GM19452 (cell line): ENCODE data around the gene TNFRSF11A.
A peak's percentile ranks its signal among the peaks of the same experiment; 100 is the strongest.

Experiments
- ATAC-seq: cut with Tn5 transposase; IDR thresholded peaks from one replicate; pipeline ENCODE4 v1.9.1; 2021; ENCODE audit not compliant: unreplicated experiment

The TNFRSF11A gene

DNA sequence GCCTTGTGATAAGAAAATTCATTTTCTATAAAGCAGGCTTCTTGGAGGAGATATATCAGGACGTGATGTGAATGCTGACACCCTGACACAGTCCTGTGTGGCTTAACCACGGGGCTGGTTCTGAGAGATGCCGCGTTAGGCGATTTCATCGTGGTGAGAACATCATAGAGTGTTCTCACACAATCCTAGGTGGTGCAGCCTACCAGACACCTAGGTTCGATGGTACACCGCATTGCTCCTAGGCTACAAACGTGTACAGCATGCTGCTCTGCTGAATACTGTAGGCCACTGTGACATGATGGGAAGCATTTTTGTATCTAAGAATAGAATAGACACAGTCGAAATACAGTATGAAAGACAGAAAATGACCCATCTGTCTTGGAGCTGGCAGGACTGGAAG is 82.5 kb downstream of the TNFRSF11A start:
- ATAC-seq = no peak

DNA sequence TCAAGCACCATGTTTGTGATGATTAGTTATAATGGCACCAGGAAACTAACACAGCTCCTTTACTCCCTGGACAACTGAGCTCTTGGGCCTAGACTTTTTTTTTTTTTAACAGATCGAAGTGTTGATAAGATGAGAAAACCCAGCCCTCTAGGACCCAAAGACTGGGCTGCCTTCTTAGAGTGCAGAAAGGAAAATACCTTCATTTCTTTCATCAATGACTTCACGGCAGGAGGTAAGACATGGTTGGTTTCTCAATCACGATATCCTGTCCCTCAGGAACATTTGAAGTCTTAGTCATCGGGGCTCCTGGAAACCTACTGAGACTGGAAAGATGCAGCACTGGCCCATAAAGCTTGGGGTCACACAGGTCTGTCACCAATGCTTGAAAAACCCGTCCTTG is 84.7 kb downstream of the TNFRSF11A start:
- ATAC-seq = no peak

DNA sequence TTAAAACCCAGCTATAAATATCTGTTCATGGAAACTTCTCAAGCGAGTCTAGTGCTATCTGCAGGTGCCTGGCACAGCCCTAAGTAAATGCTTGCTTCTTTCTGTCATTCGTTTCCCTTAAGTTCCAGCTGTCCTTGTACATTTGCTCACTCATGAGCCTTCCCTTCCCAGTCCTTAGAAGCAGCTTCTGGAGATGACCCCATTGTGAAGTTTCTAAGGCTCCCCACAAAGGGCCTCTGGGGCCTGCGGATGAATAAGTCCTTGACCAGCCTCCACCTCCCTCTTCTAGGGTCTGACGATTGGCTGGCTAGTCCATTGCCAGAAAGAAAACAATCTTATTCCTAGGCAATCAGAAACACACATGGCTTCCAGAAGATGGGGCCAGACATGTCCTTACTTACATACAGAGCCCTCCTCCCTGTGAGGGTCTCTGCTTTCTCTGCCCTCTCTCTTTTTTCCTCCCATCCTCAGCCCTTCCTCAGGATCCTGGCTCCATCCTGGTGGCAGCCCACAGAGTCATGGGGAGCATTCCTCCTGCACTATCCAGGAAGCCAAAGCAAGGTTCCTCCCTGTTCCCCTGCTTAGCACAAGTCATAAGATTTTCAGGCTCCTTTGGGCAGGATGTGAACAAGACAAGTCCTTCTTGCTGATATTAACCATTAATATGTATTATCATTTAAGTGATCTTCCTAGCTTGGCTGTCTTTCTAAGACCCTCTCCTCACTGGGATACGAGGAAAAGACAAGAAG is 87.3 kb downstream of the TNFRSF11A start:
- ATAC-seq = no peak

DNA sequence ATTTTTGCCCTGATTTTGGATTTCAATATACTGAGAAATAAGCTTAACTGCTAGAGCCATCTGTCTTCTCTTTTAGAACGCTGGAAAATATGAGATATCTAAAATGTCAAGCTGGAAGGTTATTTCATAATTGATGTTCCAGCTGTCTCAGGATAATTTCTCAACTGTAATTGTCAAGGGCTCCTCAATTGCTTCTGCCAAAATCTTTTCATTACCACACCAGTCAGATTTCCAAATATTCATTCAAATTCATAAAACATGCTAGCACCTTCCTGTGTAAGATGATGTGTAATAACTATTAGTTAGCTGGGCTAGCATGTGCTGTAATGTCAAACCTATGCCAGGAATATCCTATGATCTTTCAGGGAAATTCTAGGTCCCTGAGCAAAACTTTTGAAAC is 88.1 kb downstream of the TNFRSF11A start:
- no peak for ATAC-seq

DNA sequence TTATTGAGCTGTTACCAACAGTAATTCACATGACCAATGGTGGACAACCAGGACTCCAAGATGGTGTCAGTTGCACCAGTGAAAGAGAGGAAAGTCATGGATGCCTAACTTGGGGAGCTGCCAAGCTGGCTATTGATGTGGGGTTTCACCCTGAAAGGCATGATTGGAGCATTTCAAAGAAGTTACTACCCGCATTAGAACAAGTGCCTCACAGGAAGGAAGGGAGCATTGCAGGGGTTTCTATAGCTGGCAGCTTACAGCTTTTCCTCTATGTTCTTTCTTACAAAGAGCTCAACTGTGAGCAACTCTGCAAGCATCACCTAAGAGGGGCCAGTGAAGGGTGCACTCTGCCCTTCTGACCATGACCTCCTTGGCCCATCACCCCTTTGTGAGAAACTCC is 93.1 kb downstream of the TNFRSF11A start:
- no peak for ATAC-seq

DNA sequence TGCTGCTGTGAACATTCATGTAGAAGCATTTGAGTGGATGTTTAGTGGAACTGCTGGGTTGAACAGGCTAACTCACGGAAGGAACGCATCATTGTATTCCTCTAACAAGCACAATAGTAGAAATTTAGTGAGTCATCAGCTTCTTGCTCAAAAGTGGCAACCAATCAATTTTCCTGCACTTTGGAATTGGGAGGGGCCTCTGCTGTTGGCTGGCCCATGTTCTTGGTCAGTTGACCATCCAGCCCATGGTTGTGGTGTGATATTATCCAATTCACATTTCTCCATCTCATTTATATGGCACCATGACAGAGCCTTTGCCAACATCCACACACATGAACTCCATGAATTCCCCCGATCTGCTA is 95.0 kb downstream of the TNFRSF11A start:
- ATAC-seq = no peak

DNA sequence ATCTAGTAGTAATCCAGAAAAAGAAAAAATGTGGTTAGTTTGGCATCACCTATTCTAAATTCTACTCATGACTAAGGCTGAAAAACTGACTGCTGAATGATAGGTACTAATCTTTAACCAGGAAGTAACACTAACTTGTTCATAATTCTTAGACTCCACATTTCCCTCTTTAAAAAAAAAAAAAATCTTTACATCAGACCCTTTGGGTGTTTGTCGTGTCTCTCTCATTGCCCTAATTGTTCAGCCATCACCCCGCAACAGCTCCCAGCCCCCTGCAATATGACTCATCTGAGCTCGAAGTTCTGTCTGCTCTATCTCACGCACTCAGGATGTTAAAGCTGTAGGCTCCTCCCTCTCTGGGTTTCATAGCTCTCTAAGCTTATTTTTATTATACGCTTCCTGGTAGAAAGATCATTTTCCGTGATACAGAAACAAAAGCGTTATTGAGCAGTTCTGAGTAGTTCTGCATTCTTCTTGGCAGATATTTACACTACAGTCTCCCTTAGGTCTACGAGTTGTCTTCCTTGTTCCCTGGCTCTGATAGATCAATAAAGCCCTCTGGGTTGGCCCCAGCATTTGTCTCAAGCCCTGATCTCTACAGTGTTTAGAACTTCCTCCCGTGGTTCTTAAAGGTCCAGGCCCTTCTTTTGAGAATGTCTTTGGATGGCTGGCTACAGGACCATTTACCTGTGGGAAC is 95.6 kb downstream of the TNFRSF11A start:
- ATAC-seq = peak; percentile 95

DNA sequence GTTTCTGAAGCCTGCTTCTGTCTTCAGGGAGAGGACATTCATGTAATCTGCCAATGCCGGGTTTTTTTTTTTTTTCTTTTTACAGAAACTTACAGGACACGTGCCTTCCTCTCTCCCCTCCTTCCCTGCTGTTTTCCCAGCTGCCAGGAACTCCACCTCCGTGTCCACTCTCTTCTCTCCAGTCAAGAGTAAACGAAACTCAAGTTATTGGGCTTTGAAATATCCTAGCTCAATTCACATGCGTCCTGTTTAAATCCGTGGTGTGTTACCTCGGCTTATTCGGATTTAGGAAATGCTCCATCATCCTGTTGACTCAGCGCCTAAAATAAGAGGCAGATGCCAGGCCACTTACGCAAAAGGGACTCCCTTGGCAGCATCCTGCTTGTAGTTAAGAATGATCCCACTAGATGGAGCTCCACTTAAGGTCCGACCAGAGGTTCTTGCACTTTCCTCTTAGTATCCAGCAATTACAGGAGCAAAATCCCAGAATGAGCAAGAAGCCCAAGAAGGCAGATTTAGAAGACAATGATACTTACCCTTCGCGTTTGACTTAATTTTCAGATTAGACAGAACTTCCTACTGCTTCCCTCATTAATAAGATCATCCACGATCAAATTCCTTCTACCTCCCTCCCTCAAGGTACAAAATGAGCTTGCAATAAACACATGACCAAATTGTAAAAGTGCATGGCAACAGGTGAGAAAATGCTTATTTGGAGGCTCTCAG is 100.5 kb downstream of the TNFRSF11A start:
- ATAC-seq = peak; percentile 47

DNA sequence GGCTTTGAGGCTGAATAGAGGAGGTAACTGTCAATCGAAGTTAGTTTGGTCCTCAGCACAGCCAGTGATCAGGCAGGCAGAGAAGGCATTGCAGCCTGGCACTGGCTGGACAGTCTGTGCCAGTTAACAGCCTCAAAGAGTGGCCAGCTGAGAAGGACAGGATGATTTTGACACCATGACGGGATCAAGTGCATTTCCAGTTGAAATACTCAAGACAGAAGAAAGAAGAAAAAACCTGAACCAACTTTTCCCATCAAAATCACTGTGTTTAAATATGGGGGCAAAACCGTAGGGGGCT is 101.0 kb downstream of the TNFRSF11A start:
- ATAC-seq = no peak

DNA sequence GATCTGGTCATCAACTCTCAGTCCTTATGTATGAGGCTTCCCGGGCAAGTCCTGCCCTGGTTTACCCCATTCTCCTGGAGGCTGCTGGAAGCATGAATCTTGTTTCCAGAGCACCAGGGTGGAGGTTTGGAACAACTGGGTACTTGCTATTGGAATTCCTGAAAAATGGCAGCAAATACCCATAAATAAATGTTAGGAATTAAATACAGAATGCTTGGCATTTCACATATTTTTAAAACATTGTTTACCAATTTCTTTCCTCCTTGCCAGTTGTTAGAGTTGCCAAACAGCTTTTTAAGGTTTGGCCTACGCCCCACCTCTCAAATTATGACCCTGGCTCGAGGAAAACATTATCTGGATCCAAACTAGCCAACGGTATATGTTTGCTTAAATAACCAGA is 107.1 kb downstream of the TNFRSF11A start:
- ATAC-seq = no peak

DNA sequence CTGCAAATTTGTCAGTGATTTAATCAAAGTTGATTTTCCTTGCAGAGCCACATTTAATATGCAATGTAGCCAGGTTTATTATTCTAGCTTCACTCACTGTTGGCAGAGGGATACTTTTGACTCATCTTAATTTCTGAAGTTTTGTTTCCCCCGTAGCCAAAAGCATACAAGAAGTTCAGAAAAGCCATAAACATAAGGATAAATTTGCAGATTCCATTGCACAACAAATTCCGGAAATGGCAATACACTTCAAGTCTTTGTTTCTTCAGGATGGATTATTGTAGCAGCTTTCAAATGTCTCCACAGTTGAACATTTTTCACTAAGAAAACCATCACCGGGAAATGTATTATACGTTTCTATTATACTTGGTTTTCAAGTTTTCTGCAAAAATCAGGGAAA is 109.7 kb downstream of the TNFRSF11A start:
- no peak for ATAC-seq

DNA sequence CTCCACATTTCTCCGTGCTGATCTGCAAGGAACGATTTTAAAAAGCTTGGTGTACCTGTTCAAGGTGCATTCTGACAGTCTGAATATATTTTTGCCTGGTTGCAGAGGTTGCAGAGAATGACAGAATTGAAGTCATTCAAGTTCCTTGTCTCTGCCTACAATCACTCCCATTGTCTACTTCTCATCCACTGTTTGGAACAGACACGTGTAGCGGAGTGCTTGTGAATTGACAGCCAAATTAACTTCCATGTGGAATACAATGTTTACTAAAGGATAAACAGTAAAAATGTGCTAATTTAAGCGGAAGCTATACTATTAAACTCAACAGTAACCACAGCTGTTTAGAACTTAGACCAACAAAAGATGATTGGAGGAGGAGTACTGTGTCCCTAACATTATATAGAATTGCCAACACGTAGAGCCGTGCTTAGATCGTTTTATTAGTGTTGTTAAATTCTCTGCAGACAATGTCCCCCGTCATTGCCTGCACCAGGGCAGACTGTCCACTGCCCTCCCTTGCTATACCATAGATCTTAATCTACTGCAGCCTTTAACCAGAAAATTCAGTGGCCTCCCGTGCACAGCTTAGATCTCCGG is 110.4 kb downstream of the TNFRSF11A start:
- no peak for ATAC-seq

DNA sequence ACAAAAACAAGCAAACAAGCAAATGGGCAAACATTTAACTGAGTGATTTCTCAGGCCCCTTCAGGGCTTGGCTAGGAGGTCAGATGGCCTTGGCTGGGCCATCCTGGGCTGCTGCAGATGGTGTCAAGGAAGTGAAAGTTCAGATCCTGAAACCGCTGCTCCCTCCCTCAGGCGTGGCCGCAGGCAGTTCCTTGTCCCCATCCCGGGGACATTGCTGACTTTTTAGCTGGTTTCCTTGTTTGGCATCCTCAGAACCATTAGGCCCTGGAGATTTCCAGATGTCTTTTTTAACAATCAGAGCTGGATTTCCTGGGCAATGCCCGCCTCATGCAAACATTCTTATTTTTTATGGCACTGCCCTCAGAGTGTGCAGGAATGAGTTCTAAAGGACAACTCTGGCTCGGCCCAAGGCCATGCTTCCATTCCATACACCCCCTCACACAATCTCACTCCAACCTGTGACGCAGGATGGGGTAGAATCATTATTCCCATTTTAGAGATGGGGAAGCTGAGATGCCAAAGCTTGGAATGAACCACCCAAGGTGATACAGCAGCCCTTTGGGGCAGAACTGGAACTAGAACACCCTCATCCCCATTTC is 111.6 kb downstream of the TNFRSF11A start:
- no peak for ATAC-seq

DNA sequence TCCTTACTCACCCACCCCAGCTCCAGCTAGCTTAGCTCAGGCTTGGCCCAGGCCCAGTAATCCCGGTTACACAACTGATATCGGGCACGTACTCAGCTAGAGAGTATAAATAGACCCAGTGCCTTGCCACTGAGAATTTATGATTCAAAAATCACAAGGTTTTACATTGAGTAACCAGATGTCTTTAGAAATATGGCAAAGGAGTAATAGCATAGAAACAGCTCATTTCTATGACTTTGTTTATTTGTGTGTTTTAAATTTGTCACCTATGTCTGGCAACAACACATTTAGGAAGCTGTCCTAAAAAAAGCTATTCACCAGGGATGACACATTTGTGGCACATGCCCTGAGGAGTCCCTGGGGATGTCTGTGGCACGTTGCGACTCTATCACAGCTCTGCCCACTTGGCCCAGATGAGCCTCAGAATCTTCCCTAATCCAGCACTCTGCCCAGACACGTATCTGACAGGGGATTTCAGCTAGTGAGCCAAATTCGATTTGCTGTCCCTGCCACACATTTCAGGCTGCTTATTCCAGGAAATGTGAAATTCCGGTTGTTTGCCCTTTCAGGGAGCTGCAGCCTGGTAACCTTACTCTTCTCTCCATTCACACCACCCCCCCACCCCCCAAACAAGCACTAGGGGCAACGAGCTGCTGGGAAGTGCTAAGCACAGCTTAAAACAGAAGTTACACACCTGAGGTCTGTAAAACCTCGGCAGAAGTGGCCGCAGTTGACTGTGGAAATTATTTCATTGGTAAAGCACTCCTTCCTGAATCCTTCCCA is 112.3 kb downstream of the TNFRSF11A start:
- peak; percentile 73 for ATAC-seq

DNA sequence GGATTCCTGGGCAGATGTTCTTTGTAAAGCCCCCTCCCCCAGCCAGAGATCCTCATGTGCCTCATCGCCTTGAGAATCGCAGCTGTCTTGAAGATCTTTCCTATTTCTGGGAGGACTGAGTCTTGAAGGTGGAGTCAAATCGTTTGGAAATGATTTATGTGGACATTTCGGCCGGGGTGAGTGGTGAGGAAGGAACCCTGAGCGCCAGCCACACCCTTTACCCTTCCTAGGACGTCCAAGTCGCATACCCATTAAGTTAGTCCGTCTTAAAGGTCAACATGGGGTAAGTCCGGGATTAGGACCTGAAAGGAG is 112.9 kb downstream of the TNFRSF11A start:
- no peak for ATAC-seq

DNA sequence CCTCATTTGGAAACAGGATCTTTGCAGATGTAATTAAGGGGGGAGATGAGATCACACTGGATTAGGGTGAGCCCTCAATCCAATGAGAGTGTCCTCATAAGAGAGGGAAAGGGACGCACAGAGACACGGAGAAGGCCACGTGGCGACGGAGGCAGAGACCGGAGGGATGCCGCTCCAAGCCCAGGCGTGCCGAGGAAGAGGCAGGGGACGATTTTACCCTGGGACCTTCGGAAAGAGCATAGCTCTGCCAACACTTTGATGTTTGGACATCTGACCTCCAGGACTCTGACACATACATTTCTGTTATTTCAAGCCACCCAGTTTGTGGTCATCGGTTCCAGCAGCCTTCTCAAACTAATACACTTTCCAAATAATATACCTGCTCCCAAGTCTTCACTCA is 113.3 kb downstream of the TNFRSF11A start:
- no peak for ATAC-seq

DNA sequence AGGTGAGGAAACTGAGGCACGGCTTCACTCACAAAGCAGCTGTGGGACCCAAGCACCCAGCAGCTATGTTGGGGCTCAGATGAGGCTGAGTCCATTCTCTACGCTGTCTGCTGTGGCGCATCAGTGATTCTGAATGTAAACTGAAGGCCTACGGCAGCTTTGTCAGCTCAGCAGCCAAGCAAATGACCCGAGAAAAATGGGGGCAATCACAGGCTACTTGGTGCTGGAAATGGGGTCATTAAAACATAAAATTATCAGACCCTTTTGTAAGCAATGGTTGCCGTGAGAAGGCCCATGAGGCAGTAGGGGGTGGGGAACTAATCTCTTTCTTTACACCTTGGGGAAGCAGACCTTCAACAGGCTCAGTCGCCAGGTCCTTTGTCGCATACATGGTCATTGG is 113.8 kb downstream of the TNFRSF11A start:
- no peak for ATAC-seq
